Osteoblast (primary cell): ENCODE data around the gene LOXL4. TPM values are rescaled to one million over a fixed set of nuclear protein-coding genes. Genes with fewer than 3 reads are reported as not detected.

Experiments used
- DNase-seq: peaks from one replicate; pipeline ENCODE4 v3.0.0; 2011; ENCODE audit warnings: low spot score, mixed read lengths; ENCODE audit not compliant: insufficient read length; ENCODE audit errors: missing footprints
- H2AFZ ChIP-seq: 2 replicates; pipeline ENCODE4 v1.6.0; 2011; ENCODE audit warnings: mild to moderate bottlenecking, low read length
- H3K27ac ChIP-seq: 2 replicates; pipeline ENCODE4 v1.5.1; 2011; ENCODE audit warnings: mild to moderate bottlenecking, low read depth, low read length, moderate library complexity
- H3K27me3 ChIP-seq: 2 replicates; pipeline ENCODE4 v1.6.0; 2012; ENCODE audit warnings: mild to moderate bottlenecking, control low read depth, inconsistent platforms, low read length, moderate library complexity; ENCODE audit not compliant: insufficient read depth
- H3K36me3 ChIP-seq: 2 replicates; pipeline ENCODE4 v1.5.1; 2011; ENCODE audit warnings: mild to moderate bottlenecking, low read length, control low read depth, moderate library complexity; ENCODE audit not compliant: insufficient read depth
- H3K4me1 ChIP-seq: 2 replicates; pipeline ENCODE4 v1.5.1; 2011; ENCODE audit warnings: mild to moderate bottlenecking, low read length, control low read depth, moderate library complexity; ENCODE audit not compliant: insufficient read depth
- H3K4me2 ChIP-seq: 2 replicates; pipeline ENCODE4 v1.6.0; 2011; ENCODE audit warnings: mild to moderate bottlenecking, low read length; ENCODE audit not compliant: insufficient read depth
- H3K4me3 ChIP-seq: fragments of 200-600 bp; sonication (generic); 3 replicates; pipeline ENCODE4 v1.5.1; 2012; ENCODE audit warnings: mild to moderate bottlenecking, low read length, inconsistent platforms; ENCODE audit not compliant: insufficient read depth
- H3K79me2 ChIP-seq: 2 replicates; pipeline ENCODE4 v1.6.0; 2012; ENCODE audit warnings: mild to moderate bottlenecking, low read length, control low read depth, inconsistent platforms; ENCODE audit not compliant: insufficient read depth
- H3K9me3 ChIP-seq: 2 replicates; pipeline ENCODE4 v1.5.1; 2011; ENCODE audit warnings: low read depth, low read length, control low read depth
- H4K20me1 ChIP-seq: 2 replicates; pipeline ENCODE4 v1.6.0; 2012; ENCODE audit warnings: mild to moderate bottlenecking, low read length, control low read depth; ENCODE audit not compliant: insufficient read depth
- total RNA-seq: library from RNA; depleted of rRNA; stranded (reverse); fragments of >200 nt; gene quantifications from 2 replicates; pipeline ENCODE4 v1.2.3, GENCODE V29; 2012
- TF ChIP-seq, protein P1 (sequence below): IDR thresholded peaks from 2 replicates; pipeline ENCODE4 v1.5.1; 2011; ENCODE audit warnings: mild to moderate bottlenecking, low read depth, low read length, moderate library complexity; ENCODE audit errors: extremely low read depth

The LOXL4 gene
- total RNA-seq, 1 donor, result 36.6 TPM

GRCh38 chr10:98274562-98274961 lies 6.6 kb upstream of the LOXL4 start:
- Histone ChIP-seq H3K27ac (no peak overlapping the region), H3K27me3 (peaks cover 12% of the 10 kb centered on the region), H3K79me2 (no peaks in the 10 kb centered on the region), H3K4me1 (peaks cover 10% of the 10 kb centered on the region), H3K9me3 (no peaks in the 10 kb centered on the region), H4K20me1 (no peaks in the 10 kb centered on the region), H3K36me3 (no peaks in the 10 kb centered on the region), H3K4me3 (no peak overlapping the region), H2AFZ (no peak overlapping the region), H3K4me2 (no peak overlapping the region)
- no peak for DNase-seq
- TF ChIP-seq, protein P1, sequence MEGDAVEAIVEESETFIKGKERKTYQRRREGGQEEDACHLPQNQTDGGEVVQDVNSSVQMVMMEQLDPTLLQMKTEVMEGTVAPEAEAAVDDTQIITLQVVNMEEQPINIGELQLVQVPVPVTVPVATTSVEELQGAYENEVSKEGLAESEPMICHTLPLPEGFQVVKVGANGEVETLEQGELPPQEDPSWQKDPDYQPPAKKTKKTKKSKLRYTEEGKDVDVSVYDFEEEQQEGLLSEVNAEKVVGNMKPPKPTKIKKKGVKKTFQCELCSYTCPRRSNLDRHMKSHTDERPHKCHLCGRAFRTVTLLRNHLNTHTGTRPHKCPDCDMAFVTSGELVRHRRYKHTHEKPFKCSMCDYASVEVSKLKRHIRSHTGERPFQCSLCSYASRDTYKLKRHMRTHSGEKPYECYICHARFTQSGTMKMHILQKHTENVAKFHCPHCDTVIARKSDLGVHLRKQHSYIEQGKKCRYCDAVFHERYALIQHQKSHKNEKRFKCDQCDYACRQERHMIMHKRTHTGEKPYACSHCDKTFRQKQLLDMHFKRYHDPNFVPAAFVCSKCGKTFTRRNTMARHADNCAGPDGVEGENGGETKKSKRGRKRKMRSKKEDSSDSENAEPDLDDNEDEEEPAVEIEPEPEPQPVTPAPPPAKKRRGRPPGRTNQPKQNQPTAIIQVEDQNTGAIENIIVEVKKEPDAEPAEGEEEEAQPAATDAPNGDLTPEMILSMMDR, result no peak

DNA sequence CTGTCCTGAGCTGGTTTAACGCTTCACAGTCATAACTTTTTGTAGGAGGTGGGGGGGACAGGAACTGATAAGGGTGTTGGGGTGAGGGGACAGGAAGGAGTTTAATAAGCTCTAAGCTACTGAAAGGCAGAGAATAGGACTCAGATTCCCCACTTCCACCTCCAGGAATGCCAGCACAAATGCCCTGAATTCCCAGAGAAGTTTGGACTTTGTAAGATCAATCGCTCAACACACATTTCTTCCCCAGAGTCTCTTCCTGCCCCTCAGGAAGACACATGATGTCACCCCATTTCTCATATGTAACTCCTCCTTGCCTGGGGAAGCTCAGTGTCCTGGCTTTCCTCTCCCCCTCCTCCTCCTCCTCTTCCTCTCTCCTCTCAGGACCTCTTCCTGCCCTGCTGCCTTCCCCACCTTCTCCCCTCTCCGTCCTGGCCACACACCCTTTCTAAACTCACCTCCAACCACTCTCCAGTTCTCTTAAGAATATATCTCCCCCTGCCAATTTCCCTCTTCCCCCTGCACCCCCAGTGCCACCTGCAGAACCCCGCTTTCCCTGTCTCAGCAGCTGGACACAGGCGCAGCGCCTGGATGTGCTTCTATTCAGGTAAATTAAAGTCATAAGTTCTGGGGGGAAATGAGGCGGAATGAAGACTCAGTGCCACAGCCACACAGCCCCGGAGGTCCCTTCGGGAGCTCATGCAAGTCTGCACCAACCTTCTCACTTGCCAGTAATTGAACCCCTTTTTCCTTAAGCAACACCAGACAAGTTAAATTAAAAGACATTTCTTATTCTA lies 5.3 kb upstream of the LOXL4 start:
- peaks cover 20% of the 10 kb centered on the region for H3K4me1 ChIP-seq
- H3K9me3 ChIP-seq, result no peaks in the 10 kb centered on the region
- no peaks in the 10 kb centered on the region for H3K36me3 ChIP-seq
- H3K27me3 ChIP-seq, result peaks cover 10% of the 10 kb centered on the region
- H3K27ac ChIP-seq, result no peak overlapping the region
- H3K4me3 ChIP-seq, result no peak overlapping the region
- no peaks in the 10 kb centered on the region for H4K20me1 ChIP-seq
- DNase-seq, result no peak
- no peaks in the 10 kb centered on the region for H3K79me2 ChIP-seq
- TF ChIP-seq, protein P1, result no peak
- no peak overlapping the region for H2AFZ ChIP-seq
- H3K4me2 ChIP-seq, result no peak overlapping the region

GRCh38 chr10:98272656-98273055 lies 4.7 kb upstream of the LOXL4 start:
- H3K27ac ChIP-seq, result no peak overlapping the region
- no peaks in the 10 kb centered on the region for H3K79me2 ChIP-seq
- TF ChIP-seq, protein P1, result no peak

DNA sequence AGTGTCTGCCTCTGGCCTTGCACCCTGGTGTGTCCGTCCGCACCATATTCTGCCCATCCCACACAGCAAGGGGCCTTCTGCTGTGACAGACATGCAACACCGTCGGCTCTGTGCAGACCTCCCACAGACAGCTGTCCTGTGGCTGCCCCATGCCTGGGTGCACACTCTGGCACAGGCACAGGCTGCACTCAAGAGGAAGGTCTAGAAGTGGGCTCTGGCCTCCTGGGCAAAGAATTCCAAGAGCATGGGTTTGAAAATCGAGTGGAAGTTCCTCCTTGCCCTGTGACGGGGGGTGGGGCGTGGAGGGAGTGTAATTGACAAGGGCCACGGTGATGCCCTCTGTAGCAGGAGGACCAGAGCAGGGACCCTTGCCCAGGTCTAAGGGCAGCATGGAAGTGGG lies 4.3 kb upstream of the LOXL4 start:
- H3K27ac ChIP-seq, result no peak overlapping the region

More at GRCh38 chr10:98272656-98273055, 4.7 kb upstream of the LOXL4 start:
- H4K20me1 ChIP-seq, result no peaks in the 10 kb centered on the region
- no peaks in the 10 kb centered on the region for H3K36me3 ChIP-seq
- H3K4me3 ChIP-seq, result no peak overlapping the region
- H3K27me3 ChIP-seq, result peaks cover 7% of the 10 kb centered on the region
- peaks cover 23% of the 10 kb centered on the region for H3K4me1 ChIP-seq
- no peaks in the 10 kb centered on the region for H3K9me3 ChIP-seq
- H3K4me2 ChIP-seq, result no peak overlapping the region
- H2AFZ ChIP-seq, result no peak overlapping the region
- no peak for DNase-seq

More for the DNA sequence above, 4.3 kb upstream of the LOXL4 start:
- no peak overlapping the region for H3K4me2 ChIP-seq
- H4K20me1 ChIP-seq, result no peaks in the 10 kb centered on the region
- no peaks in the 10 kb centered on the region for H3K9me3 ChIP-seq
- TF ChIP-seq, protein P1, result no peak
- peaks cover 7% of the 10 kb centered on the region for H3K27me3 ChIP-seq
- no peak for DNase-seq
- H3K4me1 ChIP-seq, result peaks cover 25% of the 10 kb centered on the region
- no peaks in the 10 kb centered on the region for H3K36me3 ChIP-seq
- no peak overlapping the region for H2AFZ ChIP-seq
- no peak overlapping the region for H3K4me3 ChIP-seq
- H3K79me2 ChIP-seq, result no peaks in the 10 kb centered on the region
